Right lobe of liver (tissue), 6 donors: Measurements from ENCODE around the gene CACNB4. TPM values are rescaled to one million over a fixed set of nuclear protein-coding genes. Genes with fewer than 3 reads are reported as not detected.
"Not testable (repeated sequence)": the region's sequence is repeated elsewhere in the genome, so short reads cannot be mapped to it uniquely, and the experiment has no call there.

Experiments used
- ATAC-seq, 4 donors: fragments of 200-7000 bp; cut with Tn5 transposase; one replicate each; pipeline ENCODE4 v1.9.1; 2020; ENCODE audit warnings: mild to moderate bottlenecking in 4 of 4, moderate library complexity in 4 of 4
- DNase-seq, 3 donors: peaks; one replicate each; pipeline ENCODE4 v3.0.0-alpha.2; 2020
- H3K27ac ChIP-seq, 3 donors: fragments of 200-600 bp; one replicate each; pipeline ENCODE4 v1.8.0; 2022
- H3K27me3 ChIP-seq, 2 donors: fragments of 200-600 bp; one replicate each; pipeline ENCODE4 v1.8.0; 2022
- H3K36me3 ChIP-seq, 4 donors: fragments of 200-600 bp; sonication (generic) in 1 of 4; one replicate each; pipeline versions ENCODE4 v1.5.1 to v1.8.0; 2017 to 2022; ENCODE audit warnings: control low read depth in 1 of 4
- H3K4me1 ChIP-seq, 4 donors: fragments of 200-600 bp; sonication (generic) in 1 of 4; one replicate each; pipeline versions ENCODE4 v1.5.1 to v1.8.0; 2017 to 2022; ENCODE audit warnings: control low read depth in 1 of 4
- H3K4me3 ChIP-seq, 3 donors: fragments of 200-600 bp; one replicate each; pipeline ENCODE4 v1.8.0; 2022
- H3K9me3 ChIP-seq, 4 donors: fragments of 200-600 bp; sonication (generic) in 1 of 4; one replicate each; pipeline versions ENCODE4 v1.5.1 to v1.8.0; 2017 to 2022; ENCODE audit warnings: control low read depth in 1 of 4
- CTCF ChIP-seq, 4 donors: fragments of 200-600 bp in 3 of 4; fragments of 450-650 bp in 1 of 4; IDR thresholded peaks; one replicate each; pipeline versions ENCODE4 v1.5.1 to v1.8.0; 2016 to 2022; ENCODE audit warnings: antibody characterized with exemption in 4 of 4, mild to moderate bottlenecking in 2 of 4
- POLR2A ChIP-seq: fragments of 450-650 bp; IDR thresholded peaks from one replicate; pipeline ENCODE4 v1.6.1; 2017; ENCODE audit warnings: antibody characterized with exemption, mild to moderate bottlenecking
- WGBS: methylation state at CpG from one replicate; pipeline ENCODE4 v1.1.6; 2018; ENCODE audit warnings: low coverage, low lambda C conversion rate; ENCODE audit not compliant: insufficient coverage; ENCODE audit errors: missing lambda C conversion rate; 5-methylcytosine and 5-hydroxymethylcytosine counted together
- intact Hi-C, 2 donors: fragments of 100-400 bp; cut with DNase I; formaldehyde crosslinking; loops; one replicate each; pipeline versions ENCODE4 v1.11.2 to v1.14.1; 2022
- total RNA-seq, 6 experiments: library from RNA; depleted of rRNA in 2 of 6; stranded (reverse); fragments of >200 nt in 2 of 6; fragmentation: NEBNext Ultra II Directional in 3 of 6; extraction: Animal tissue kit (Norgen Biotek cat#: 25700) in 3 of 6; gene quantifications; one replicate each; pipeline versions ENCODE4 v1.1.0 to v1.2.4, GENCODE V29; 2016 to 2023
- donor health status: DM: no; HTN: yes; CAD: no.
- donor health status: DM: no; HTN: no; CAD: no.
- donor health status: DM: no; HTN: no; CAD: no.
- donor health status: DM: no; HTN: yes; CAD: no.
- donor health status: DM: no; HTN: yes; CAD: no.

Gene CACNB4
- total RNA-seq, 6 experiments from 2014 or later, result 0.06 to 0.49 (median 0.25) TPM

GRCh38 chr2:152126664-152127063, 27.8 kb upstream of the CACNB4 start:
- Histone ChIP-seq H3K4me3 (no peak overlapping the region), H3K4me1 (no peaks in the 10 kb centered on the region), H3K27ac (no peak overlapping the region), H3K27me3 (no peaks in the 10 kb centered on the region), H3K36me3 (peaks cover 0 to 26% (median 1%) of the 10 kb centered on the region in 4 donors), H3K9me3 (no peaks in the 10 kb centered on the region)
- ATAC-seq (no peak), DNase-seq (no peak)
- WGBS, result 82% methylated on average over 2 of the region's 4 CpGs
- no peak for TF ChIP-seq POLR2A
- TF ChIP-seq CTCF (IDR thresholded peaks at IDR 0.05), result no peak
- intact Hi-C loops, result no loop called here

- TF ChIP-seq CTCF (IDR thresholded peaks at IDR 0.05) (no peak), POLR2A (no peak)
- no peak for ATAC-seq
- no peak for DNase-seq
- 95% methylated on average over 2 of the region's 2 CpGs for WGBS
- no peak overlapping the region for H3K27ac ChIP-seq
- no peaks in the 10 kb centered on the region for H3K27me3 ChIP-seq
- no peaks in the 10 kb centered on the region for H3K4me1 ChIP-seq
- H3K4me3 ChIP-seq, result no peak overlapping the region
- H3K36me3 ChIP-seq, result peaks cover 0 to 26% (median 1%) of the 10 kb centered on the region in 4 donors
- intact Hi-C loops, result no loop called here
- no peaks in the 10 kb centered on the region for H3K9me3 ChIP-seq
Measured at GRCh38 chr2:152122161-152122560, 23.3 kb upstream of the CACNB4 start.

GRCh38 chr2:152120430-152120829, 21.6 kb upstream of the CACNB4 start:
- Histone ChIP-seq H3K9me3 (no peaks in the 10 kb centered on the region), H3K4me1 (no peaks in the 10 kb centered on the region), H3K36me3 (peaks cover 0 to 19% (median 1%) of the 10 kb centered on the region in 4 donors), H3K27ac (no peak overlapping the region), H3K27me3 (no peaks in the 10 kb centered on the region), H3K4me3 (no peak overlapping the region)
- DNase-seq (no peak), ATAC-seq (no peak)
- intact Hi-C loops, result no loop called here
- TF ChIP-seq POLR2A, result no peak
- no peak for TF ChIP-seq CTCF (IDR thresholded peaks at IDR 0.05)
- 63% methylated on average over 1 of the region's 1 CpG for WGBS

- Histone ChIP-seq H3K36me3 (no peaks in the 10 kb centered on the region), H3K4me1 (no peaks in the 10 kb centered on the region), H3K27me3 (no peaks in the 10 kb centered on the region), H3K27ac (no peak overlapping the region), H3K9me3 (no peaks in the 10 kb centered on the region), H3K4me3 (no peak overlapping the region)
- ATAC-seq, result no peak
- intact Hi-C loops, result no loop called here
- WGBS, result 85% methylated on average over 3 of the region's 3 CpGs
- no peak for DNase-seq
- TF ChIP-seq POLR2A (no peak), CTCF (IDR thresholded peaks at IDR 0.05) (no peak)
Measured at GRCh38 chr2:152115952-152116351, 17.1 kb upstream of the CACNB4 start.

GRCh38 chr2:152114366-152114765, 15.5 kb upstream of the CACNB4 start:
- no peak overlapping the region for H3K4me3 ChIP-seq
- no peaks in the 10 kb centered on the region for H3K27me3 ChIP-seq
- H3K4me1 ChIP-seq, result no peaks in the 10 kb centered on the region
- TF ChIP-seq POLR2A (no peak), CTCF (IDR thresholded peaks at IDR 0.05) (no peak)
- DNase-seq (no peak), ATAC-seq (no peak)
- H3K9me3 ChIP-seq, result no peaks in the 10 kb centered on the region
- 73% methylated on average over 1 of the region's 3 CpGs for WGBS
- no peaks in the 10 kb centered on the region for H3K36me3 ChIP-seq
- intact Hi-C loops, result no loop called here
- no peak overlapping the region for H3K27ac ChIP-seq

- H3K4me1 ChIP-seq, DNase-seq, H3K36me3 ChIP-seq, H3K27me3 ChIP-seq, H3K9me3 ChIP-seq, H3K4me3 ChIP-seq, H3K27ac ChIP-seq, ATAC-seq, intact Hi-C loops: not testable (repeated sequence)
- WGBS, result 92% methylated on average over 12 of the region's 13 CpGs
Measured at GRCh38 chr2:152107140-152107539, 8.3 kb upstream of the CACNB4 start.
